SH-SY5Y (cell line): ENCODE data around the gene RPL12.
A peak's percentile ranks its signal among the peaks of the same experiment; 100 is the strongest.

Experiments used
- GATA2 ChIP-seq: IDR thresholded peaks from 2 replicates; pipeline ENCODE4 v1.6.1; 2011; ENCODE audit warnings: mild to moderate bottlenecking, low read depth, low read length
- GATA3 ChIP-seq: IDR thresholded peaks from 2 replicates; pipeline ENCODE4 v1.6.1; 2011; ENCODE audit warnings: low read depth, mild to moderate bottlenecking, low read length, moderate library complexity

RPL12 gene

DNA sequence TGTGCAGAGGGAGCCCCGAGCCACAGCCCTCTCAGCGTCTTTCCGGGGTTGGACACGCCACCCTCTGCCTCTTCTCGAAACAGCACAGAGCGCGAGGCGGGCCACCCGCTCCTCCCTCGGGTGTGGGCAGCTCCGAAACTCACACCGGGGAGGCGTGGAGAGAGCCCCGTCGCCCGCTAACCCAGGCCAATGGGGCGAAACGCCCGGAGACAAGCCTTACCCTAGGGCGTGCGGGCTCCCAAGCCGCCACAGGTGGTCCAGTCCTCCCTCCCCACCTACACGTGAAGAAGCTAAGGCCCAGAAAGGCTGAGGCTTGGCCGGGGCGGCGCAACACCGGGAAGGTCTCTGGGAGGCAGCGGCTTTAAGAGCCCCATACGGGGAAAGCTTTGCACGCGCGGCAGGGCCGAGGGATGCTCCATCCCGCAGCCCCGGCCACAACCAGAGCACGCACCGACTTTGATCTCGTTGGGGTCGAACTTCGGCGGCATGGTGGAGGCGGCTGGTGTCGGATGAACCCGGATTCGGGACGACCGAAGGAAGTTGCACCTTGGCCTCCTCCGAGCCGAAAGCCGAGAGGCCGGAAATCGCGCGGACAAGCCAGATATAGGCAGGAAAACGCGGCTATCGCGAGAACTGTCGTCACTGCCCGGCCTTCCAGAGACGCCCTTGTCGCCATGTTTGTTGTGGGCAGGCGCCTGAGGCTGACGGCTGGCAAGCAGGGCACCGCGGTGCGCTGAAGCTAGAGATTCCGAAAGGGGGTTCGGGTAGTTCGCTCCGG, at the start of gene RPL12, which contains the start of gene LRSAM1:
TSS of gene RPL12 (minus strand) at position 577 of the 778 bp plus-strand sequence. CDS start at position 488, 89 bp downstream.
TSS of gene LRSAM1 (plus strand) at position 681 of the 778 bp plus-strand sequence. CDS start 3,018 bp downstream, outside the sequence.
- TF ChIP-seq GATA2: no peak
- no peak for TF ChIP-seq GATA3

DNA sequence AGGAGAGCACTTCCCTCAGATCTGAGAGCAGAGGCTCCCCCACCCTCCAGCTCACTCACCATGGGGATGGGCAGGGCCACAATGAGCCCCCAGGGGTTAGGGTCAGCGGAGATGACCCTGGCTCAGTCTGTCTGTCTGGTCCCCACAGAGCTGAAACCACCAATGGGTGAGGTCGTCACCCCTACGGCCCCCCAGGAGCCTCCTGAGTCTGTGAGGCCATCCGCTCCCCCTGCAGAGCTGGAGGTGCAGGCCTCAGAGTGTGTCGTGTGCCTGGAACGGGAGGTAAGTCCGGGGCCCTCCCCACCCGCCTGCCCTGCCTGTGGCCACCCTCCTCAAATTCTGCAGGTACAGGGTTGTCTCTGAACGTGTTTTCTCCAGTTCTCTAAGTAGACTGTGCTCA, 49.7 kb upstream of the RPL12 start:
- TF ChIP-seq GATA3 (no peak), GATA2 (no peak)

DNA sequence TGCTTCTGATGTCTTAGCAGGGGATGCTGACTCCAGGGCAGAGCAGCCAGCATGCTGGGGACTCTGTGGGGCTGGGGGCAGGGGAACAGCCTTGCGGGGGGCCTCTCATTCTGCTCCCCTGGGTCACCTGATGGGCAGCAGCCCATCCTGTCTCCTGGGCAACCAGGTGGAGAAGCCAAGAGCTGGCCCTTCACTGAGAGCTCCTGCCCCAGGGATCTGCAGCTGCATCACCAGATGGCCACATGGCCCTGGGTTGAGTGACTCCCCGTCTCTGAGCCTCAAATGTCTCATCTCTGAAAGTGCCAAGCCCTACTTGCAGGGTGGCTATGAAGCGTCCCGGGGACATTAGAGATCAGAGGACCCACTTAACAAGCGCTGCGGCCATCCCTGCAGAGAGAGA, 49.2 kb upstream of the RPL12 start:
- TF ChIP-seq GATA3 (no peak), GATA2 (no peak)

DNA sequence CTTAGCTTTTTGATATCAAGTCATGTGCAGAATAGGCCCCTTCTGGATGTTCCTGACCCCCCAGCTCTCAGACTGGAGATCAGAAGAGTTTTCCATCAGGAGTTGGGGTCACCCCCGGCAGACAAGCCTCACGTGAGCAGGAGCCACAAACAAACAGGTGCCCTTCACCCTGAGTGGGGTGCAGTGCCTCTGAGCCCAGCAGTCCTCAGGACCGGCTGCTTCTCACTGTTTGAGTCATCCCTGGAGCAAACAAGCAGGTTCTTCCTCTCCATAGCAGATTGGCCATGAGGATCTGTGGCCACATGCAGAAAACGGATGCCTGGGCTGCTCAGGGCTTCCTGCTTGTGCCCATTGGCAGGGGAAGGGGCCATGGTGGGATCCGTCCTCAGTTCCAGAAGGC, 47.1 kb upstream of the RPL12 start:
- TF ChIP-seq GATA3 (no peak), GATA2 (no peak)

GRCh38 chr9:127497656-127498290, 46.6 kb upstream of the RPL12 start:
- no peak for TF ChIP-seq GATA2
- TF ChIP-seq GATA3: no peak

GRCh38 chr9:127496974-127497373, 45.8 kb upstream of the RPL12 start:
- TF ChIP-seq GATA2: no peak

- peak; percentile 32; the same call in 1 of the 2 replicates for TF ChIP-seq GATA2
- no peak for TF ChIP-seq GATA3
Measured at GRCh38 chr9:127495884-127496555, 44.8 kb upstream of the RPL12 start.

GRCh38 chr9:127494304-127494702, 43.1 kb upstream of the RPL12 start:
- no peak for TF ChIP-seq GATA3
- TF ChIP-seq GATA2: no peak

DNA sequence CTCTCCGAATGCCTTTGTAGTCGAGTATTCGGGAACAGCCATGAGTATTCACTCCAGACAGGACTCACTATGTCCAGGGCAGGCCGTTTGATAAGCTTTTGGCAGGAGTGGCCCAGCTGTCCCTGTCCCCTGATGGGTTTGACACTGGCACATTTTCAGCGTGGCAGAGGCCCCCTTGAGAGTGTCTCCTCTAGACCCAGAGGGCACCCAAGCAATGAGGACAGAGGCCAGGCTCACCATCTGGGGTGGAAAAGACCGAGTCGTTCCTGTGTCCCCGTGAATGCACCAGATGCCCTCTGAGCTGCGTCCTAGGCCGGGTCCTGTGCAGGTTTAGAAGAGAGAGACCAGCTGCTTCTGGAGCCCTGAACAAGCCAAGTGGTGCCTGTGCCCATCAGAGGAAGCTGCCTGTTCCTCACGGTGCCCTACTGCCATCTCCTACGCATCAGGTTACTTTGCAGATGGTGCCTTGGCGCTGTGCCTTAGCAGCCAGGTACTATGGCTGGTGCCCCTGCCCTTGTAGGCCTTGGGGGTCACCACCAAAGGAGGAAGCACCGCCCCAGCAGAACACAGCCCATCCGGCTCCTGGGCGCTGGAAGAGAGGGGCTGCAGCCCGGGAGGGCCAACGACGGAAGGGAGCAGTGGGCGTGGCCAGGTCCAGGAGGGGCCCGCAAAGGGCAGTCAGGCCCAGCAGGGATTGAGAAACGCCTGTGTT, 42.5 kb upstream of the RPL12 start:
- TF ChIP-seq GATA3 (no peak), GATA2 (no peak)

DNA sequence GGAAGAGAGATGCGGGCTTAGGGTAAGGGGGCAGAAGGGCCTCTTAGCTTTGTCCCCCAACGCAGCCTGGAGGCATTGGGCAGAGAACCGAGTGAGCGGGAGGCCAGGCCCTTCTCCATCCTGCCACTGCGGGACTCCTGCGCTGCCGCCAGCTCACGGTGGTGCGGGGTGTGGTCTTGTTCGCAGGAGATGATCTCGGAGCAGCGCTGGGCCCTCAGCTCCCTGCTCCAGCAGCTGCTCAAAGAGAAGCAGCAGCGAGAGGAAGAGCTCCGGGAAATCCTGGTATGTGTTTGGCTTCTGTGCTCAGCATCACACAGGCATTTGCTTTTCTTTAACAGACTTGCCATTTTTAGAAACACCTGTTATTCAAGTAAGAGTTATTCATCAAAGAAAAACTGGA, 41.4 kb upstream of the RPL12 start:
- TF ChIP-seq GATA3 (no peak), GATA2 (no peak)

- no peak for TF ChIP-seq GATA2
- TF ChIP-seq GATA3: no peak
Measured at GRCh38 chr9:127491516-127491915, 40.3 kb upstream of the RPL12 start.

DNA sequence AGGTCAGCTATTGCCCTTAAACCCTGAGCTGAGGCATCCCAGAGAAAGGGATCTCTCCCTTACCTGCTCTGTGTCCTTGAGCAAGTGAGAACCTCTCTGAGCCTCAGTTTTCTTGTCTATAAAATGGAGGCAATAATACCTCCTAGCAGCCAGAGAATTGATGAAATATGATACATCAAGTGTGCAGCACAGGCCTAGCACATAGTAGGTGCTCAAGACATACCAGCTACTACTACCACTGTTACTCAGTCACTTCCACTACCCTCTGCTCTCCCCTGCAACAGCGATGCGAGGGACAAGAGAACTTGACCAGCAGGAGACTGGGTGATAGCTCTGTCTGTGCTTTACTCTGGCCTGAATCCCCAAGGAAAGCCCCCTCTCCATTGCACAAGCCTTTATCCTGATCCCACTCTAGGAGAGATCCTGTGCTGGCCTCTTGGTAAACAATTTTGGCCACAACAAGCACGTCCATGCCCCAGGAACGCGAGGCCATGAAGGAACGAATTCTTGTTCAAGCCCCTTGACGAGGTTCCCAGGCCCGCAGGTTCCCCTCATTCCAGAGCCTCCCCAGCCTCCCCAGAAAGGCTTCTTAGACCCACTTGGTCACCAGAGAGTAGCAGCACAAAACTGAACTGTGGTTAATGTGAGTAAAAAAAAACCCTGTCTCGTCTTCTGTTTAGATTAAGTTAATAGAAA, 39.5 kb upstream of the RPL12 start:
- TF ChIP-seq GATA2 (no peak), GATA3 (no peak)

GRCh38 chr9:127489471-127490115, 38.4 kb upstream of the RPL12 start:
- TF ChIP-seq GATA3 (no peak), GATA2 (no peak)
